Activated naive CD8-positive, alpha-beta T cell (primary cell): ENCODE results near the gene HIRIP3.

Experiments
- H3K27ac Mint-ChIP-seq: one replicate; pipeline ENCODE4 v1.8.0; 2021; ENCODE audit warnings: mixed read lengths
- H3K27me3 Mint-ChIP-seq: one replicate; pipeline ENCODE4 v1.8.0; 2021; ENCODE audit warnings: mixed read lengths
- H3K36me3 Mint-ChIP-seq: one replicate; pipeline ENCODE4 v1.8.0; 2021; ENCODE audit warnings: mixed read lengths
- H3K4me1 Mint-ChIP-seq: one replicate; pipeline ENCODE4 v1.8.0; 2021; ENCODE audit warnings: low read depth, mixed read lengths
- H3K4me3 Mint-ChIP-seq: one replicate; pipeline ENCODE4 v1.8.0; 2021; ENCODE audit warnings: mild to moderate bottlenecking, mixed read lengths
- H3K9me3 Mint-ChIP-seq: one replicate; pipeline ENCODE4 v1.8.0; 2021; ENCODE audit warnings: low read depth, mixed read lengths

Gene HIRIP3

GRCh38 chr16:29950806-29951461 is 44.5 kb downstream of the HIRIP3 start:
- Mint-ChIP-seq H3K27me3 (peaks cover 1% of the 10 kb centered on the region), H3K4me3 (no peak overlapping the region), H3K36me3 (peaks cover 3% of the 10 kb centered on the region), H3K27ac (no peak overlapping the region), H3K9me3 (peaks cover 4% of the 10 kb centered on the region), H3K4me1 (no peaks in the 10 kb centered on the region)

GRCh38 chr16:29947897-29948296 is 47.5 kb downstream of the HIRIP3 start:
- Mint-ChIP-seq H3K27me3 (peaks cover 1% of the 10 kb centered on the region), H3K9me3 (peaks cover 4% of the 10 kb centered on the region), H3K27ac (no peak overlapping the region), H3K36me3 (peaks cover 3% of the 10 kb centered on the region), H3K4me1 (no peaks in the 10 kb centered on the region), H3K4me3 (no peak overlapping the region)

- peaks cover 5% of the 10 kb centered on the region for H3K4me1 Mint-ChIP-seq
- H3K36me3 Mint-ChIP-seq, result no peaks in the 10 kb centered on the region
- H3K9me3 Mint-ChIP-seq, result no peaks in the 10 kb centered on the region
- H3K27me3 Mint-ChIP-seq, result peaks cover 2% of the 10 kb centered on the region
- H3K4me3 Mint-ChIP-seq, result no peak overlapping the region
- no peak overlapping the region for H3K27ac Mint-ChIP-seq
Measured at GRCh38 chr16:29943846-29944799, 51.3 kb downstream of the HIRIP3 start.
